K562 (cell line): Measurements from ENCODE around the gene GABRD.

Experiments used
- CCNT2 ChIP-seq: IDR thresholded peaks from 2 replicates; pipeline ENCODE4 v1.6.1; 2011; ENCODE audit warnings: borderline replicate concordance, low read depth, mild to moderate bottlenecking, moderate library complexity, mixed read lengths, low read length; ENCODE audit not compliant: insufficient read length; ENCODE audit errors: extremely low read depth
- CEBPB ChIP-seq: fragments of 450-650 bp; IDR thresholded peaks from 2 replicates; pipeline ENCODE4 v1.6.1; 2016; ENCODE audit warnings: missing genetic modification characterization, missing compliant biosample characterization
- HNRNPUL1 ChIP-seq: fragments of 200-400 bp; formaldehyde crosslinking; IDR thresholded peaks from 2 replicates; pipeline ENCODE4 v1.6.1; 2017; ENCODE audit warnings: low read length
- NFRKB ChIP-seq: fragments of 450-650 bp; IDR thresholded peaks from 2 replicates; pipeline ENCODE4 v1.6.1; 2016; ENCODE audit warnings: low read depth
- SP1 ChIP-seq: sonication (generic); formaldehyde crosslinking; IDR thresholded peaks from 2 replicates; pipeline ENCODE4 v1.8.1; 2022; ENCODE audit warnings: mild to moderate bottlenecking, missing genetic modification reagents
- ZNF57 ChIP-seq: fragments of 450-650 bp; formaldehyde crosslinking; IDR thresholded peaks from 2 replicates; pipeline ENCODE4 v1.4.0; 2020; ENCODE audit warnings: mild to moderate bottlenecking, moderate library complexity
- TF ChIP-seq, protein P1 (sequence below), 2 experiments: IDR thresholded peaks in 1 of 2; conservative IDR thresholded peaks in 1 of 2; 2 replicates each; pipeline ENCODE4 v1.6.1; 2016; ENCODE audit warnings: low read depth in 2 of 2, mild to moderate bottlenecking in 1 of 2, missing compliant biosample characterization in 1 of 2, missing genetic modification characterization in 1 of 2, moderate library complexity in 1 of 2

DNA sequence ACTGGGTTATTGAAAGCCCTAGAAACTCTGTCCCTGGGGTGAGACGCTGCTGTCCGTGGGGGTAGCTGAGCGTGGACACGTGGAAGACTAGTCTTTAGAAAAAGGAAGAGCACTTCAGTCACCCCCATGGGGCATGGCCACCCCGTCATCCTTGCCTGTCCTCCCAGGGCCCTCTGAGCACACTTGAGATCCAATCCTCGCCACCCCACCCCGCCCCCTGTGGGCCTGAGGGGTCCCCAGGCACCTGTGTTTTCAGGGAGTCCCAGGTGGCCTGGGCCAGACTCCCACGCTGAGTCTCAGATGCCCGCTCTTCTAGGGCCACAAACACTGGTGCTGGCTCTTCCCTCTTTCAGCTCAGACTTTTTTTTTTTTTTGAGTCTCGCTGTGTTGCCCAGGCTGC is 33.6 kb downstream of the GABRD start:
- TF ChIP-seq NFRKB (no peak), CCNT2 (no peak), CEBPB (tag) (no peak), ZNF57 (no peak), SP1 (CRISPR knock-in tag) (no peak), HNRNPUL1 (no peak)
- TF ChIP-seq, protein P1, sequence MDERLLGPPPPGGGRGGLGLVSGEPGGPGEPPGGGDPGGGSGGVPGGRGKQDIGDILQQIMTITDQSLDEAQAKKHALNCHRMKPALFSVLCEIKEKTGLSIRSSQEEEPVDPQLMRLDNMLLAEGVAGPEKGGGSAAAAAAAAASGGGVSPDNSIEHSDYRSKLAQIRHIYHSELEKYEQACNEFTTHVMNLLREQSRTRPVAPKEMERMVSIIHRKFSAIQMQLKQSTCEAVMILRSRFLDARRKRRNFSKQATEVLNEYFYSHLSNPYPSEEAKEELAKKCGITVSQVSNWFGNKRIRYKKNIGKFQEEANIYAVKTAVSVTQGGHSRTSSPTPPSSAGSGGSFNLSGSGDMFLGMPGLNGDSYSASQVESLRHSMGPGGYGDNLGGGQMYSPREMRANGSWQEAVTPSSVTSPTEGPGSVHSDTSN (CRISPR knock-in tag; IDR thresholded peaks at IDR 0.05; ENCODE audit: low read depth) = no peak
- TF ChIP-seq, protein P1 (tag; conservative IDR thresholded peaks at IDR 0.05; ENCODE audit: low read depth) = no peak
